Activated CD4-positive, alpha-beta T cell treated with anti-CD3 and anti-CD28 coated beads, Interleukin-2, amount 50 U/mL, for 1 hour (primary cell): Measurements from ENCODE around the gene IGSF9B.
A peak's percentile ranks its signal among the peaks of the same experiment; 100 is the strongest.
"Not testable (repeated sequence)": the region's sequence is repeated elsewhere in the genome, so short reads cannot be mapped to it uniquely, and the experiment has no call there.

ENCODE experiments used
- DNase-seq: peaks from one replicate; pipeline ENCODE4 v3.0.0-alpha.2; 2020

Gene IGSF9B

DNA sequence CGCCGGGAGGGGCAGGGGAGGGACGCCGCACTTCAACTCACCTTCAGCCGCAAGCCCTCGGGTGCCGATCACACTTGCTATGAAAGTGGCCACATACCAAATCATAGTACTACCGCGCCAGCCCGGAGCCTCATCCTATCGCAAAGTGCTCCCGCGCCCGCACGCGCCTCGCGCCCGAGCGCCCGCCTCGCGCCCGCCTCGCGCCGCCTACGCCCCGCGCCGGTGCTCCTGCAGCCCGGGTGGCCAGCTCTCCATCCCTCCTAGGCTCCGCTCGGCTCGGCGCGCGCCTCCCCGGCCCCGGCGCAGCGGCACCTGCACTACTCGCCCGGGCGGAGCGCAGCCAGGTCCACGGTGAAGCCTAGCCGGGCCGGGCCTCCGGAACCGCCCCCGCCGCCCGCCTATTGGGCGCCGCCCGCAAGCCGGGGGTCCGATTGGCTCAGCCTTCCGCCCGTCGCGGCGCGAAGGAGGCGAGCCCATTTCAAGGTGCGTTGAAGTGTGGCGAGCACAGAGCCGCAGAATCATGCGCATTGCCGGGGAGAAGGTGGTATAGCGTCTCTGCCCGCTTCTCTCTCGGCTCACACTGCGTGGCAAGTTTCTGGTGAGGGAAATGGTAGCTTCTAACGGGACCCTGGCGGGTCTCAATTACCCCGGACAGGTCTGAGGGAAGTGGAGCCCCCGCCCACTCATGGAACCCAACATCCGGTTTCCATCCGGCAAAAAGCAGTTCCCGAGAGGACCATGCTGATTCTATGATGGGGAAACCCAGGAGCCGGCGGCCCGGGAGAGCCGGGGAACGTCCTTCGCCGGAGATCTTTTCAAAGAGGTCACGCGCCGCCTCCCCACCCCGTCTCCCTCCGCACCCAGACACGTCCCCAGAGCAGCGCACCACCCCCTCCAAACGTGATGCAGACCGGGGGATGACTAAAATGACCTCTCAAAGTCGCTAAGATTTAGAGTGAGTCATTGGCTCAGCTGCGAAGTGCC lies at the start of gene IGSF9B:
IGSF9B (minus strand) TSS at position 319 of the 984 bp plus-strand sequence; CDS start at position 105, 214 bp downstream.
- peak; percentile 91 for DNase-seq

DNA sequence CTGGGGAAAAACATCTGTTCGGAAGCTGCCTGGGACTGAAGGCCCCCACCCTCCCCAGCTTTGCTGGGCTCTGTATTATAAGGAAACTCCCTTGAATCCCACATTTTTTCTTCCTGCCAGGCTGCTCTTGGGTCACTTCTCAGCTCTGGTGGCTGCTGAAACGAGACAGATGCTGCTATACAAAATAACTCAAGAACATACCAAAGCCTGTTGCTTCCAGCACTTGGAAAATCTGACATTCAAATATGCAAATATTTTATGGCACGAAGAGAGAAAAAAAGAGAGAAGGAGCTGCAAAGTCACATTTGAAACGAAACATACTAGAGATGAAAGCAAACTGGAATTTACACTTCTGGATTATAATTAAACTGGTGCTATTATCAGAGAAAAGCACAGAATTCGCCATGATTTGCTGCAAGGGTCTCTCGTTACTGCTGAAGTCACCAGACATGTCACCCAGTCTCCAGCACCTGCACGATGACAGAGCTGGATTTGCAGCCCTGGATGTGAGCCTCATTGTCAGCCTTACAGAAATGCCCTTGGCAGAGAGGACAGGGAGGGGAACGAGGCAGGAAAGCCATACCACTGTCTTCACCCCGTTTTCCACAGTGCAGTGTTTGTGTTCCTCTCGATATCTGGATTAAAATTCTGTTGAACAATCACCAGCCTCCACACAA lies 47.9 kb upstream of the IGSF9B start:
- no peak for DNase-seq

DNA sequence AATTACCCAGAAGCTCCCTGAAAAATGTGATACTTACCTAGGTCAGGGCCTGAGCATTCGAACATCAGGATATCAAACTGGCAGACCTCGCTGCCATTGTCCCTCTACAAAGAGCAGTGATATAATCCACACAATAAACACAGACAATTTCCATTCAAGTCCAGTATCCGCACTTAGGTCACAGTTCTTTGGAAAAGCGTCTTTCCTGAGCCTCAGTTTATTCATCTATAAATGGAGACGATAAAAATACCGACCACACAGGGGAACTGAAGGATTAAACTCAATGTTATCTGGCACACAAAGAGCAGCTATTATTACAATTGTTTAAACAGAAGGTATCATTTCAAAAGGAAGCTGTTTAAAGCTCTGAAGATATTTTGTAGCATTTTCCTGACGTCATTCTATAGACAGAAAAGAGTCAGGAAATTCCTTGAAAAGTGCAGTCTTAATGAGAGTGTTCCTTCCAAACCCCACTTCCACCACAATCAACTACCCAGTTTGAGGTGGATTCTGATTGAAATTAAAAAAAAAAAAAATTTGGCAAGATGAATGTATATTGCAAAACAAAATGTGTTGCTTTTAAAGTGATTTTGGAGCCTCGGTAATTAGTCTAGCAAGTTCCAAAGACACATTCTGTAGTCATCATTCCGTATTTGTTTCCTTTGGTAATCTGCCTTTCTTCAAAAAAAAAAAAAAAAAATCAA lies 47.2 kb upstream of the IGSF9B start:
- no peak for DNase-seq

- not testable (repeated sequence) for DNase-seq
These were observed 46.1 kb upstream of the IGSF9B start for GRCh38 chr11:134002819-134003218.

DNA sequence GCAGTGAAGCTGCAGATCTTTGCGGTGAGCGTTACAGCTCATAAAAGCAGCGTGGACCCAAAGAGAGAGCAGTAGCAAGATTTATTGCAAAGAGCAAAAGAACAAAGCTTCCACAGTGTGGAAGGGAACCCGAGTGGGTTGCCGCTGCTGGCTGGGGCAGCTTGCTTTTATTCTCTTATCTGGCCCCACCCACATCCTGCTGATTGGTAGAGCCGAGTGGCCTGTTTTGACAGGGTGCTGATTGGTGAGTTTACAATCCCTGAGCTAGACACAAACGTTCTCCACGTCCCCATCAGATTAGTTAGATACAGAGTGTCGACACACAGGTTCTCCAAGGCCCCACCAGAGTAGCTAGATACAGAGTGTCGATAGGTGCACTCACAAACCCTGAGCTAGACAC lies 45.6 kb upstream of the IGSF9B start:
- DNase-seq = not testable (repeated sequence)

DNA sequence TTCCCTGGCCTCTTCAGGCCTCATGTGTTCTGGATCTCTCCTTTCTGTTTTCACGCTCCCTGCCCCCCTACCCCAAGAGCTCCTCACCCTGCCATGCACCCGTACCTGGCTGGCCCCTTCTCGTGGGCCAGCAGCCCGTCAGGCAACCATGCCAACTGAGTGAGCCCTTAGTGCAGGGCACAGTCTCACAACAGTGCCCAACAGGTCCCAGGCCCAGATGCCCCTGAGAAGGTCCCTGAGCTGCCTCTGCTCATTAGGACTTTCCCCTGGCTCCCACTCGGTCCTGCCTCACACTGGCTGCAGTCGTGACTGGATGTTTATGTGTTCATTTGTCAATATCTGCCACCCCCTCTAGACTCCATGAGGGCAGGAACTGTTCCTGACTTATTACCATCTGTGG lies 44.8 kb upstream of the IGSF9B start:
- no peak for DNase-seq

- DNase-seq = no peak
These were observed 44.3 kb upstream of the IGSF9B start for GRCh38 chr11:134001088-134001487.

GRCh38 chr11:133999355-133999754 lies 42.6 kb upstream of the IGSF9B start:
- no peak for DNase-seq

- DNase-seq = no peak
These were observed 40.8 kb upstream of the IGSF9B start for GRCh38 chr11:133997554-133997953.

DNA sequence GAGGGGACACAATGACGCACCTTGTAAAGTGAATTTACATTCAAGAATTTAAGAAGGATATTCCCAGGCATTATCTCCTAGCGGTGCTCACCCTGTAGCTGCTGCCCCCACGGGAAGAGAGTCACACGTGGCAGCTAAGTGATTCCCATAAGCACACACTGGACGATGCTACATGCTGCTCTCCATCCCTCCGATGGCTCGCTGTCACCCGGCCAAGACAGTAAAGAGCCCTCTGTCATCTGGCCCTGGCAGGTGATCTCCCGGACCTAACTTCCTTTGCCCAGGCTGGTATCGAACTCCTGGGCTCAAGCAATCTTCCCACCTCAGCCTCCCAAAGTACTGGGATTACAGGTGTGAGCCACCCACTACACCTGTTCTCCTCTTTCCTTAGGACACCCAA lies 39.9 kb upstream of the IGSF9B start:
- no peak for DNase-seq

GRCh38 chr11:133995066-133995465 lies 38.3 kb upstream of the IGSF9B start:
- DNase-seq = no peak

DNA sequence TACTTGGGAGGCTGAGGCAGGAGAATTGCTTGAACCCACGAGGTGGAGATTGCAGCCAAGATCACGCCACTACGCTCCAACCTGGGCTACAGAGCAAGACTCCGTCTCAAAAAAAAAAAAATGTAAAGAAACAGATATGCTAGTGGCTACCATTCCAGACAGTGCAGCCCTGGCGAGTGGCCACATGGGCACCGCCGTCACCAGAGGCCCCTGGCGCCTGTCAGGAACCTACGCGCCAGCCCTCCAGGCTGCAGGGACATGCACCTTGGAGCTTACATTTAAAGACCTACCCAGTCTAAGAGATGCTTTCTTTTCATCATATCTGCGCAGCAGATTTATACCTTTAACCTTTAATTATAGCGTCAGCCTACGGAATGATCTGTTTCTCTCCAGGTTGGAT lies 37.2 kb upstream of the IGSF9B start:
- DNase-seq = no peak

DNA sequence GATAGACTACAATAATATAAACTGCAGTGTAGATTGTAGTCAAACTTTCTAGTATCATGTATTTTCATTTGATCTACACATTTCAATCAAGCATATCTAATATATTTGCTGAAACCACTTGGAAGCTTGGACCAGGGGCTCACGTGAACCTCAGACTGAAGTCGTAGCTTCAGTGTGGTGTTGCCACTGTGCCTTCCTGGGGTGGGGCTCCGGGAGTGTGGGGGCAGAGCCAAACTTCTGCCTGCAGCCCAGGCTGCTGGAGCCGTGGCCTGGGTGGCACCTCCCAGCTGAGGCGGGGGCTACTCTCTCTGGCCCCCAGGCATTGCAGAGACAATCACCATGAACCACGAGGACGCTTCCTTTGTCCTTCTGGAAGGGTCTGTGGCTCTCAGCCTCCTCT lies 36.3 kb upstream of the IGSF9B start:
- DNase-seq = no peak

DNA sequence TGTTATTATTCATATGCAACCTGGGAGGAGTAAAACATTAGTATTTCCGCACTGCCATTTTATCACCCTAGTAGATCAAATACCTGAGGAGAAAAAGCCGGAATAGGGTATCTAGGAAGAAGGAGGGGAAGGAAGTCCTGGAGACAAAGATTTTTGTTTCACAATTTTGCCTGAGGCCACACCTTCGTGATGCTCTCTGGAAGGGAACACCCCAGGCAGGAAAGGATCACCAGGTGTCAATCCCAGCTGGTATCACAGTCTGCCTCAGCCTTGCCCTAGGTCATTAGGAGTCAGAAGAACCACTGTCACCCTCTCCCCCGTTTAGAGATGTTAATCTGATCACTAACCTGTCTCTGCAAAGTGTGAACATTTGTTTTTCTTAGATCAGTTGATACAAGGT lies 35.4 kb upstream of the IGSF9B start:
- no peak for DNase-seq

DNA sequence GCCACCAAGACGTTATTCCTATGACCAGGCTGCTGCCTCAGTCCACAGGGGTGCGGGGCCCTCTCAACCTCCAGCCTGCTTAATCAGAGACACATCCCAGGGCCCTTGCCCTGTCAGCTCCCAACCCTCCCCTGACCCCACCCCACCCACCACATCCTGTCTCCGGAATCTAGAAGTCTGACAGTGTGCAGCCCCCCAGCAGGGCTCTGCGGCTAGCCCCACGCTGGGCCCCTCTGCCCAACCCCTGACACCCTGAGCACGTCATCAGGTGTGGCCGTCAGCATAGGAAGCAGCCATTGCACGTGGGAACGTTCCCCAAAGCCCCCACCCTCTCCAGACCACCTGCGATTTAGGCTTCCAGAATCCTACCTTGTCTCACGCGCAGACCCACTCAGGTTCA lies 34.3 kb upstream of the IGSF9B start:
- DNase-seq = no peak

DNA sequence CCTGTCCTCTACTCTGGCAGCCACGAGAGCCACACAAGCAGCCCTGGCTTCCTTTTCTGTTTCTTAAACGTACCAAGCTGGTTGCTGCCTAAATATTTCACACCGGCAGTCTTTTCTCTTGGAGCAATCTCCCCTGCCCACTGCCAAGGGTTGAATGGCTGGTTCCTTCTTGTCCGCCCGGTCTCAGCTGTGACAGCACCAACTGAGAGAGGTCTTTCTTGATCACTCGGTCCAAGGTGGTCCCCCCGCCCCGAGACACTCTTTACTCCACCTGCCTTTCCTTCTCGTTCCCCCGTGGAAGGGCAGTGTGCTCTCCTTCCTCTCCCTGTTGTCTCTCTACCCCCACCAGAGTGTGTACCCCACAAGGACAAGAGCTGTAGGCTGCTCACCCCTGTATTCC lies 33.7 kb upstream of the IGSF9B start:
- DNase-seq = no peak

DNA sequence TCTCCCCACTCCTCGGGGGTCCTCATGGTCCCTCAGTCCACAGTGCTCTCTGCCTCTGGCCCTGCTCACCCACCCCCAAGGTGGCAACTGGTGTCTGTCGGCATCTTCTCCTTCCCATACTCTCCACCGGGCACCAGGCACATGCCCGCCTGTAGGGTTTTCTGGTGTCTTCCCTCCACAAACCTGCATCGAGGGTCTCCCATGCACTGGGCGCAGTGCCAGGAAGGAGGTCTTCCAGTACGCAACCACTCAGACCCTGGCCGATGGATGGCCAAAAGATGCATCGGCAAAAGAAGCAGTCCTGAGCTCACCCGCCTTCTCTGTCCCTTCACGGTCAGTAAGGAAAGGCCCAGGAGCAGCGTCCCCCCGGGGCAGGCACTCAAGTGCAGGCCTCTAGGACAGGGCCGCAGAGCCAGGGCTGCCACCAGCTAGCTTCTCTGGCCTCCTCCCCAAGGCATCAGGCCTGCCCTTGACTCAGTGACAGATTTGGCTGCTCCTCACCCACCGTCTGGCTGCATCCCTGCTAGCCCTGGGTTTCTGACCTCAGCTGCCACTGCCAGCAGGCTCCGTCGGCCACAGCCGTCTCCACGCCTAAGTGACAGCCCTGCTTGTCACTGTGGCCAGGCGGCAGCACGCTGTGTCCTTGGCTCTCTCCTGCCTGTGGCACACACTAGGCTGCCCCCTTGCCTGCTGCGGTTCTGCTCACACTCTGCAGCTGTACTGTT lies 32.1 kb upstream of the IGSF9B start:
- DNase-seq = no peak

GRCh38 chr11:133987171-133987570 lies 30.4 kb upstream of the IGSF9B start:
- DNase-seq = no peak

DNA sequence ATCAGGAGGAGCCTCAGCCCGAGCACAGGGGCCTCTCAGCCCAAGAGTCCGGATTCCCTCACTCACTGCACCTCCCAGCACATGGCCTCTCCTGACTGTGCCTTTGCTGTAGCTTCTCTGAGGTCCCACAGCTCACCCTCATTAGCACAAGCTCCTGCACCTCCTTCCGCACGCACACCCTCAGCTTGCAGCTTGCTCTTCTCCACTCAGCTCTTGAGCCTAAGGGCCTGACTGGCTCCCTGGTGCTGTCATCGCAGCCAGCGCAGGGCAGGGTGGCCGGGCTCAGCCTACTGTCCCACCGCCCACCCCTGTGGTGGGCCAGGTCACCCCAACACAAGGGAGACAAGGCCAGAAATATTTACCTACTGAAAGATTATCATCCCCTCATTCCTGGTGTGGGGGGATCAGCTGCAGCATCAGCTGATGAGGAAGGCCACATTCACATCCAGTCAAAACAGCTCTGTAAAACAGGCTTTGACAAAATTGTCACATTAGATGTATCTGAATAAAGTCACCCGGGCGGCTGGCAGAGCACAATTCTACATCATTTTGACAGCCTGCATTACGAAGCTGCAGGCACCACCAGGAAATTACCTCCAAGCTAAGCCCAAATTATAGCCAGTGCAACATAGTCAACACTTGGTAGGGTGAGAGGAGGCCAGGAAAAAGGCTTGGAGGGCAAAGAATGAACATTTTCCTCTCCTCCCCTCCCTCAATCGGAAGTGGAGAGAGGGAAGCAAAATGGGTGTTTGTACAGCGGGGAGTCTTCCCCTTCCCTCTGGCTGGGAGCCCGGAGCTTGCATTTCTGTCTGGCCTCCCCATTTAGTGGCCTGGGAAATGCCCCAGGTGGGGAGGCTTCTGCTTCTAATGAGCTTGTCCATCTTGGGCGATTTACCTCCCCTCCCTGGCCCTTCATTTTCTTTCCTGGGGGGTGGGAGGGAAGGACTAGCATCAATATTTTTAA lies 29.5 kb upstream of the IGSF9B start:
- DNase-seq = no peak

- DNase-seq = no peak
These were observed 28.1 kb upstream of the IGSF9B start for GRCh38 chr11:133984828-133985227.

DNA sequence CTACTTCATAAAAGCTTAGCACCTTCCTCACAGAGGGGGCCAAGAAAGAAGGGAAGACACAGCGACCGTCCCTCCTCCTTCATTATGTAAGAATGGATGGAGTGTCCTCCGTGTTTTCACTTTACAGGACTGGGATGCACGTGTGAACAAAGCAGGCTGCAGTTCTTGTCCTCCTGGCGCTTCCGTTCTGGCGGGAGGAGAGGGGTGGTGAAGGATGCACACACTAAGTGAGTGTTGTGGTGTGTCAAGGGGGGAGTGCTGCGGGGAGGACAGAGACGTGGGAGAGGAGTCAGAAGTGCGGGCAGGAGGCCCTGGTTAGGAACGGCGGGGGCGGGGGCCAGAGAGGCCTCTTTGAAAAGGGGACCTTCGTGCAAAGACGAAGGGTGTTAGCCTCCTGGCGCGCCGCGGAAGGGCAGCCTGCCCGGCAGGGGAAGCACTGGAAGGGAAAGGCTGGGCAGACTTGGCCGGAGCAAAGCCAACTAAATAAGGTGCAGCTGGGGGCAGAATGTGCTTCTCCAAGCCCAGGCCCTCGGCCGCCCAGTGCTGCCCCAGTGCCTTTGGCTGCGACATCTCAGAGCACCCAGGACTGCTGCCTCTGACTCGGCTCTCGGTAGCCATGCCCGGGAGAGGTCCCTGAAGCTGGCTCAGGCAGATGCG lies 27.0 kb upstream of the IGSF9B start:
- no peak for DNase-seq
